H1 (cell line): ENCODE results near the gene ZNF225.

Experiments
- CHD2 ChIP-seq: IDR thresholded peaks from 2 replicates; pipeline ENCODE4 v1.6.1; 2012; ENCODE audit warnings: low read length, improper control_type of control experiment
- EZH2 ChIP-seq: fragments of 200-600 bp; sonication (generic); IDR thresholded peaks from 2 replicates; pipeline ENCODE4 v1.7.1; 2012; ENCODE audit warnings: low read depth, mild to moderate bottlenecking, moderate library complexity, low read length, inconsistent platforms; ENCODE audit not compliant: severe bottlenecking
- JUND ChIP-seq: IDR thresholded peaks from 2 replicates; pipeline ENCODE4 v1.6.1; 2011; ENCODE audit warnings: mild to moderate bottlenecking, improper control_type of control experiment, low read length
- MAFK ChIP-seq: IDR thresholded peaks from 2 replicates; pipeline ENCODE4 v1.6.1; 2012; ENCODE audit warnings: low read depth, mild to moderate bottlenecking, improper control_type of control experiment, low read length
- MAX ChIP-seq: IDR thresholded peaks from 2 replicates; pipeline ENCODE4 v1.6.1; 2012; ENCODE audit warnings: inconsistent platforms
- POLR2A ChIP-seq, 2 experiments: IDR thresholded peaks; 1 replicate in 1 of 2; 2 replicates in 1 of 2; pipeline ENCODE4 v1.6.1; 2011; ENCODE audit warnings: low read depth in 2 of 2, low read length in 2 of 2, mild to moderate bottlenecking in 2 of 2; ENCODE audit errors: control extremely low read depth in 1 of 2
- POLR2AphosphoS5 ChIP-seq: IDR thresholded peaks from 2 replicates; pipeline ENCODE4 v1.6.1; 2011; ENCODE audit warnings: low read depth, low read length
- RFX5 ChIP-seq: IDR thresholded peaks from 2 replicates; pipeline ENCODE4 v1.6.1; 2011; ENCODE audit warnings: low read depth, low read length, improper control_type of control experiment, borderline replicate concordance
- TAF1 ChIP-seq: IDR thresholded peaks from 2 replicates; pipeline ENCODE4 v1.6.1; 2011; ENCODE audit warnings: mild to moderate bottlenecking, low read depth, low read length
- YY1 ChIP-seq: IDR thresholded peaks from 2 replicates; pipeline ENCODE4 v1.6.1; 2011; ENCODE audit warnings: low read depth, mild to moderate bottlenecking, low read length
- TF ChIP-seq, protein P1 (sequence below), 3 experiments: IDR thresholded peaks; 1 replicate in 2 of 3; 2 replicates in 1 of 3; pipeline versions ENCODE4 v1.5.1 to v1.6.1; 2011; ENCODE audit warnings: low read length in 3 of 3, mild to moderate bottlenecking in 3 of 3, inconsistent platforms in 2 of 3, low read depth in 1 of 3, moderate library complexity in 1 of 3; ENCODE audit not compliant: insufficient read depth in 1 of 3; ENCODE audit errors: control extremely low read depth in 1 of 3

- TF ChIP-seq CHD2 (peak; percentile 61), TAF1 (peak; percentile 66), POLR2AphosphoS5 (no peak), JUND (no peak), EZH2 (no peak), MAX (no peak), MAFK (no peak), RFX5 (no peak), POLR2A (IDR thresholded peaks at IDR 0.05; ENCODE audit: control extremely low read depth in 1 of 2, low read depth in 2 of 2, low read length in 2 of 2) (peak in 1 of 2 experiments; percentile 66; a peak in 1 of 3 replicates), YY1 (0 out of 2 replicates have a peak, but pooled peaks have one; percentile 20)
- TF ChIP-seq, protein P1, sequence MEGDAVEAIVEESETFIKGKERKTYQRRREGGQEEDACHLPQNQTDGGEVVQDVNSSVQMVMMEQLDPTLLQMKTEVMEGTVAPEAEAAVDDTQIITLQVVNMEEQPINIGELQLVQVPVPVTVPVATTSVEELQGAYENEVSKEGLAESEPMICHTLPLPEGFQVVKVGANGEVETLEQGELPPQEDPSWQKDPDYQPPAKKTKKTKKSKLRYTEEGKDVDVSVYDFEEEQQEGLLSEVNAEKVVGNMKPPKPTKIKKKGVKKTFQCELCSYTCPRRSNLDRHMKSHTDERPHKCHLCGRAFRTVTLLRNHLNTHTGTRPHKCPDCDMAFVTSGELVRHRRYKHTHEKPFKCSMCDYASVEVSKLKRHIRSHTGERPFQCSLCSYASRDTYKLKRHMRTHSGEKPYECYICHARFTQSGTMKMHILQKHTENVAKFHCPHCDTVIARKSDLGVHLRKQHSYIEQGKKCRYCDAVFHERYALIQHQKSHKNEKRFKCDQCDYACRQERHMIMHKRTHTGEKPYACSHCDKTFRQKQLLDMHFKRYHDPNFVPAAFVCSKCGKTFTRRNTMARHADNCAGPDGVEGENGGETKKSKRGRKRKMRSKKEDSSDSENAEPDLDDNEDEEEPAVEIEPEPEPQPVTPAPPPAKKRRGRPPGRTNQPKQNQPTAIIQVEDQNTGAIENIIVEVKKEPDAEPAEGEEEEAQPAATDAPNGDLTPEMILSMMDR (IDR thresholded peaks at IDR 0.05; ENCODE audit: control extremely low read depth in 1 of 3, insufficient read depth in 1 of 3, low read depth in 1 of 3, low read length in 3 of 3): no peak
Measured at GRCh38 chr19:44093931-44094765, 19.1 kb upstream of the ZNF225 start, which contains the start of gene ZNF224.
